Measurements from ENCODE around the gene KCNE1.
"Not testable (repeated sequence)": the region's sequence is repeated elsewhere in the genome, so short reads cannot be mapped to it uniquely, and the experiment has no call there.

KCNE1 gene

GRCh38 chr21:34510148-34511142 is 1.6 kb downstream of the KCNE1 start:
- FAIRE-seq: no peak

- FAIRE-seq: no peak
These were observed 2.9 kb downstream of the KCNE1 start for GRCh38 chr21:34509151-34509550.

GRCh38 chr21:34504595-34504994 is 7.4 kb downstream of the KCNE1 start:
- no peak for FAIRE-seq

- no peak for FAIRE-seq
These were observed 9.4 kb downstream of the KCNE1 start for GRCh38 chr21:34502480-34503106.

GRCh38 chr21:34501716-34502115 is 10.3 kb downstream of the KCNE1 start:
- no peak for FAIRE-seq

GRCh38 chr21:34500191-34500590 is 11.8 kb downstream of the KCNE1 start:
- no peak for FAIRE-seq

GRCh38 chr21:34499116-34499515 is 12.9 kb downstream of the KCNE1 start:
- no peak for FAIRE-seq

- FAIRE-seq: no peak
These were observed 13.4 kb downstream of the KCNE1 start for GRCh38 chr21:34498623-34499022.

- FAIRE-seq: not testable (repeated sequence)
These were observed 28.2 kb downstream of the KCNE1 start for GRCh38 chr21:34483854-34484253.

- FAIRE-seq: peak; percentile 93
These were observed 28.6 kb downstream of the KCNE1 start for GRCh38 chr21:34483435-34483834.

GRCh38 chr21:34467333-34467732 is 44.7 kb downstream of the KCNE1 start:
- FAIRE-seq: not testable (repeated sequence)

GRCh38 chr21:34459426-34459825 is 52.6 kb downstream of the KCNE1 start:
- FAIRE-seq: not testable (repeated sequence)

GRCh38 chr21:34458266-34458665 is 53.7 kb downstream of the KCNE1 start:
- FAIRE-seq: not testable (repeated sequence)

GRCh38 chr21:34456180-34456579 is 55.8 kb downstream of the KCNE1 start:
- not testable (repeated sequence) for FAIRE-seq

GRCh38 chr21:34455628-34456027 is 56.4 kb downstream of the KCNE1 start:
- not testable (repeated sequence) for FAIRE-seq

- not testable (repeated sequence) for FAIRE-seq
These were observed 65.0 kb downstream of the KCNE1 start for GRCh38 chr21:34447018-34447417.

- FAIRE-seq: not testable (repeated sequence)
These were observed 68.5 kb downstream of the KCNE1 start for GRCh38 chr21:34443486-34443885.

GRCh38 chr21:34429710-34430109 is 82.3 kb downstream of the KCNE1 start:
- FAIRE-seq: not testable (repeated sequence)

- FAIRE-seq: not testable (repeated sequence)
These were observed 83.6 kb downstream of the KCNE1 start for GRCh38 chr21:34428441-34428840.

- FAIRE-seq: not testable (repeated sequence)
These were observed 84.7 kb downstream of the KCNE1 start for GRCh38 chr21:34427339-34427738.

- not testable (repeated sequence) for FAIRE-seq
These were observed 88.2 kb downstream of the KCNE1 start, which contains the start of gene SMIM34 for GRCh38 chr21:34423805-34424204. SMIM34 (minus strand) TSS chr21:34423951; CDS start chr21:34423839, 112 bp downstream.

- not testable (repeated sequence) for FAIRE-seq
These were observed 94.4 kb downstream of the KCNE1 start for GRCh38 chr21:34417448-34418077.

GRCh38 chr21:34407294-34407693 is 104.7 kb downstream of the KCNE1 start:
- not testable (repeated sequence) for FAIRE-seq

Measured in islet of Langerhans (tissue), 1 donor.